NOMO-1 treated with DMSO at 0.1 percent for 48 hours (cell line): ENCODE results near the gene MAP1S.
A peak's percentile ranks its signal among the peaks of the same experiment; 100 is the strongest.

Source experiments
- DNase-seq: peaks from one replicate; lab custom pipeline; 2025; ENCODE audit not compliant: unreplicated experiment; lab: John Stamatoyannopoulos, UW

MAP1S gene

GRCh38 chr19:17718947-17719711, at the start of gene MAP1S:
Gene MAP1S, plus strand, starts transcription at chr19:17719480. Its CDS starts 23 bp downstream, at chr19:17719503.
- DNase-seq: peak; percentile 24

- no peak for DNase-seq
These were observed 47.4 kb upstream of the MAP1S start for GRCh38 chr19:17671906-17672305.

- DNase-seq: no peak
These were observed 45.1 kb upstream of the MAP1S start for GRCh38 chr19:17673937-17674799.

- no peak for DNase-seq
These were observed 43.0 kb upstream of the MAP1S start for GRCh38 chr19:17676295-17676694.

- no peak for DNase-seq
These were observed 42.3 kb upstream of the MAP1S start for GRCh38 chr19:17677002-17677401.

- no peak for DNase-seq
These were observed 40.4 kb upstream of the MAP1S start for GRCh38 chr19:17678836-17679235.

- no peak for DNase-seq
These were observed 39.6 kb upstream of the MAP1S start for GRCh38 chr19:17679526-17680229.

GRCh38 chr19:17680230-17680722, 39.0 kb upstream of the MAP1S start:
- DNase-seq: peak; percentile 77

GRCh38 chr19:17681505-17682125, 37.7 kb upstream of the MAP1S start:
- peak; percentile 40 for DNase-seq

GRCh38 chr19:17682273-17682672, 37.0 kb upstream of the MAP1S start:
- DNase-seq: no peak

GRCh38 chr19:17683078-17683477, 36.2 kb upstream of the MAP1S start:
- no peak for DNase-seq

GRCh38 chr19:17684256-17684655, 35.0 kb upstream of the MAP1S start:
- DNase-seq: no peak

- no peak for DNase-seq
These were observed 33.7 kb upstream of the MAP1S start for GRCh38 chr19:17685451-17686022.

- DNase-seq: no peak
These were observed 33.2 kb upstream of the MAP1S start for GRCh38 chr19:17686023-17686521.

GRCh38 chr19:17686592-17687024, 32.7 kb upstream of the MAP1S start:
- DNase-seq: no peak

- DNase-seq: no peak
These were observed 32.0 kb upstream of the MAP1S start for GRCh38 chr19:17687141-17687856.

- DNase-seq: peak; percentile 3
These were observed 31.2 kb upstream of the MAP1S start, which contains the start of gene UNC13A for GRCh38 chr19:17687857-17688784. Gene UNC13A, minus strand, starts transcription at chr19:17688354. Its CDS starts 155 bp downstream, at chr19:17688199.

- DNase-seq: no peak
These were observed 30.3 kb upstream of the MAP1S start for GRCh38 chr19:17688853-17689595.
